Stimulated activated CD4-positive, alpha-beta T cell treated with anti-CD3 and anti-CD28 coated beads, Interleukin-4, amount 100 ng/mL, for 4 hours (primary cell): ENCODE data around the gene ITGA7.

Experiments
- DNase-seq, 2 experiments: peaks; one replicate each; pipeline ENCODE4 v3.0.0-alpha.2; 2020

ITGA7 gene

GRCh38 chr12:55707841-55708694 is at the start of gene ITGA7:
ITGA7 (minus strand) TSS chr12:55707904; CDS start chr12:55707682, 222 bp downstream.
- peak; percentile 66 to 71 for DNase-seq

- no peak for DNase-seq
Measured at GRCh38 chr12:55755246-55755645, 47.5 kb upstream of the ITGA7 start.

GRCh38 chr12:55748230-55748993 is 40.7 kb upstream of the ITGA7 start:
- no peak for DNase-seq

- no peak for DNase-seq
Measured at GRCh38 chr12:55746913-55747231, 39.2 kb upstream of the ITGA7 start.

GRCh38 chr12:55746174-55746912 is 38.6 kb upstream of the ITGA7 start:
- no peak for DNase-seq

- DNase-seq = no peak
Measured at GRCh38 chr12:55745361-55746173, 37.9 kb upstream of the ITGA7 start.

- DNase-seq = no peak
Measured at GRCh38 chr12:55744340-55745030, 36.8 kb upstream of the ITGA7 start.

GRCh38 chr12:55743406-55744339 is 36.0 kb upstream of the ITGA7 start:
- peak; percentile 36 to 37 for DNase-seq

GRCh38 chr12:55742719-55743405 is 35.2 kb upstream of the ITGA7 start, which contains the start of gene GDF11:
GDF11 (plus strand) TSS chr12:55743122; CDS start chr12:55743317, 195 bp downstream.
- DNase-seq = peak; percentile 64 to 74

GRCh38 chr12:55741931-55742680 is 34.4 kb upstream of the ITGA7 start:
- no peak for DNase-seq

GRCh38 chr12:55739025-55739378 is 31.3 kb upstream of the ITGA7 start:
- DNase-seq = no peak

GRCh38 chr12:55738123-55739024 is 30.7 kb upstream of the ITGA7 start:
- peak; percentile 69 to 72 for DNase-seq

- no peak for DNase-seq
Measured at GRCh38 chr12:55737581-55738122, 29.9 kb upstream of the ITGA7 start.

- DNase-seq = peak; percentile 41 to 48
Measured at GRCh38 chr12:55736780-55737580, 29.3 kb upstream of the ITGA7 start.

- DNase-seq = no peak
Measured at GRCh38 chr12:55736076-55736475, 28.4 kb upstream of the ITGA7 start.

GRCh38 chr12:55734595-55734994 is 26.9 kb upstream of the ITGA7 start:
- no peak for DNase-seq

GRCh38 chr12:55733858-55734257 is 26.2 kb upstream of the ITGA7 start:
- DNase-seq = no peak
